Fibroblast of skin of left quadriceps (primary cell): ENCODE data around the gene KCTD2.
"Not testable (repeated sequence)": the region's sequence is repeated elsewhere in the genome, so short reads cannot be mapped to it uniquely, and the experiment has no call there.

Experiments used
- DNase-seq, 2 experiments: peaks; one replicate each; pipeline ENCODE4 v3.0.0-alpha.2; 2013; ENCODE audit warnings: low read depth in 2 of 2

The KCTD2 gene

DNA sequence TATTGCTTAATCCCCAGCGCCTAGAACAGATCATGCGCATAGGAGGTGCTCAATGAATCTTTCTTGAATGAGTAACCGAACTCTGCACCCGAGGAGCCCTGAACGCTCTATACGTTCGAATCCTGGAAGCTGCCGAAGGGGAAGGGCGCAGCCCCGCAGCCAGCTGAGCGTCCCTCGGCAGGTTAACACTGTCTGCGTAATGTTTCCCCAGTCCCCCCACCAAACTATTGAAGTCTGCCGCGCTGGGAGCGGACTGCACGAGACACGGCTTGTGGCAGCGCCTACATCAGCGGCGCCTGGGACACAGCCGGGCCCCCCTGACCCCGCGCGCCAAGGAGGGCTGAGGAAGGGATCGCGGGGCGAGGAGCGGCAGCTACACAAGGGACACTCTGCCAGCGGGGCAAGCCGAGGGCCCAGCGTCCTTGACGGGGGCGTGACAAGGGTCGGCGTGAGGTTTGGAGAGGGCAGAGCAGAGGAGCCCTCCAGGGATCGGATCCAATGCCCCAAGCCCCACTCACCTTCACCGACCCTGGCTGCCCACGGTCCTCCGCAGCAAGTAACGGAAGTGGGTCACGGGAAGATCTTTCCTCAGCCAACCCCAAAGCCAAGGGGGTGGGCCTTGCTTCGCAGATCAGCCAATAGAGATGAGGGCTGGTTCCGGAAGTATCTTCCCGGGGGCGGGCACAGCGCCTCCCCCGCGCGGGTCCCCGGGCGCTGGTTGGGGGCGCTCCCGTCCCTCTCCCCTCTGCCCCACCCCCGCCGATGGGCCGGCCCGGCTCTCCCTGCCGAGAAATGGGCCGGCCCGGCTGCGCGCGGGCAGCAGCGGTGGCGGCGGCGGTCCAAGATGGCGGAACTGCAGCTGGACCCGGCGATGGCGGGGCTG is at the start of gene KCTD2, which contains the start of gene ATP5PD:
Gene KCTD2 (plus strand): TSS at position 819 of the 883 bp plus-strand sequence. CDS start 26 bp downstream, at position 845.
Gene ATP5PD (minus strand): TSS at position 563 of the 883 bp plus-strand sequence. CDS start 4,319 bp downstream, outside the sequence.
- DNase-seq, result peak; percentile 90 to 93

DNA sequence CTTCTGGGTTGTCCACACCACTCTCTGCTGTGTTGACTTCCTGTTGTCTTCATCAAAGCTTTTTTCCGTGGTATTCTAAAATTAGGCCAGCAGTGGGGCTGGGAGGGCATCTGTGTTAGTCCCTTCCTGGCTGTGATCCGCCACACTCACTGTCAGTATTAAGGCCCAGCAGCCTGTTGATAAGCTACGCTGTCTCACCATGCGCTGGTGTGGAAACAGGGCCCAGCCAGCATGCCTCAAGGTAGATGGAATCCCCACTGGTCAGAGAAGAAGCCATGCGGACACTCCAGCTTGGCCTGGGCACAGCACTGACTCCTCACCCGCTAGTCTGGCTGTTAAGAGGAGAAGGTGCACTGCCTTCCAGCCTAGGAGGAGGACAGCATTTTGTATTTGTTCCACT is 48.2 kb upstream of the KCTD2 start:
- DNase-seq, result no peak

GRCh38 chr17:74999523-74999922 is 47.5 kb upstream of the KCTD2 start:
- no peak for DNase-seq

DNA sequence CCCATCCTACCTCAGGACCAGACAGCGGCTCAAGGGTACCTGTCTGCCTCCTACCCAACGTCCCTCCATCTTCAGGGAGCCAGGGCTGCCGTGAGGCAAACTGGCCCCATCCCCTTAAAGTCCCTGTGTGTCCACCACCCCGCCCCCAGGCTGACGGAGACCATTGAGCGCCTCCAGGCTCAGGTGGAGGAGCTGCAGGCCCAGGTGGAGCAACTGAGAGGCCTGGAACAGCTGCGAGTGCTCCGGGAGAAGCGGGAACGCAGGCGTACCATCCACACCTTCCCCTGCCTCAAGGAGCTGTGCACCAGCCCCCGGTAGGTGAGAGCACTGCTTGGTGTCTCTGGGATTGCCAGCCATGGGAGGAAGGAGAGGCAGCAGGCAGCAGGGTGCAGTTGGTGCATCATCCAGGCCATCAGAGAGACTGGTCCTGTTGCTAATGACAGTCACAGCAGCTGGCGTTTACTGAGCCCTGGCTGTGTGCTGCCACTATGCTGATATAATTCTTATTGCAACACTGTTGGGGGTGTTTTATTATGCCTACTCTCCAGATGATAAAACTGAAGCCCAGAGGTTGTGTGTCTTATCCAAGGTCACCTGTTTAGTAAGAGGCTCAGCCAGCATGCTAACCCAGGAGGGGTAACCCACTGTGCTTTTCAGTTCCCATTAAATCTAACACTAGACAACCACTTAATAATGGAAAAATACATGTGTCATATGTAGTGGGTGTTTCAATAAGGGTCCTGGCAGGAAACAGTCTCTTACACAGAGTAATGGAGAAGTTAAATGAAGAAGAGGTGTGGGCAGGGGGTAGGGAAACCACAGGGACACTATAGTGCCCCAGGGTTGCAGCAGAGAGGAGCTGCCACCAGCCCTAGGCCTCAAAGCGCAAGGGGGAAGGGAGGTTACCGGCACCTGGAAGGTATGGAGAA is 44.8 kb upstream of the KCTD2 start:
- DNase-seq, result no peak

GRCh38 chr17:75003070-75003956 is 43.7 kb upstream of the KCTD2 start:
- no peak for DNase-seq

DNA sequence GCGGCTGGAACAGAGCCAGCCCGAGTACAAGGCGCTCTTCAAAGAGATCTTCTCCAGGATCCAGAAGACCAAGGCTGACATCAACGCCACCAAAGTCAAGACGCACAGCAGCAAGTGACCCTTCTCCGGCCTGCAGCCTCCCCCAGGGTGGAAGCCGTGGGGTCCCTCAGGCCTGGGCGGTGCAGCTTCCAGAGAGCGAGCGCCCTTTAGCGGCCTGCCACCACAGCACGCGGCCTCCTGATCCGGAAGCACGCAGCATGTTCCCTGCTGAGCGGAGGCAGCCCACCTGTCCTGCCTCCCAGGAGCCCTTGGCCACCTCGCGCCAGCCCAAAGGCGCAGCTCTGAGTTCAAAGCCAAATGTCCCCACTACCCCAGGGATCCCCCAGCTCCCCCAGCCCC is 43.1 kb upstream of the KCTD2 start:
- no peak for DNase-seq

- no peak for DNase-seq
These were observed 42.7 kb upstream of the KCTD2 start for GRCh38 chr17:75004371-75004770.

DNA sequence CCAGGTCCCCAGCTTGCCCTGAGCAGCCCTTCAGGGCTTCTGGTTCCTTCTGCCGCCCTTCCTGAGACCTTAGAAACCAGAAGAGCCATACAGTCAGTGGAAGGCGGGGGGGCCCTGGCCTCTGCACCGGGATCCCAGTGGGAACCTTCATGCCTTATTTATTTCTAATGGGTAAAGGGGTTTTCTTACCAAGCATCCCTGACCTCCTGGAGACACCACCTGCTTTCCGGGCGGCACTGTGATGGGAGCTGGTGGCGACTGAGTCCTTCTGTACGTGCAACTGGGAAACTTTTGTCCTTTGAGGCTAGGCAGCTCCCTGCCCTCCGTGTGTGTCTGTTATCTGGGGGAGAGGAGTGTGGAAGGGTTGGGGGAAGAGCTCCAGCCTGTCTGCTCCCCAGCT is 41.7 kb upstream of the KCTD2 start:
- no peak for DNase-seq

GRCh38 chr17:75006084-75006483 is 40.9 kb upstream of the KCTD2 start:
- not testable (repeated sequence) for DNase-seq

DNA sequence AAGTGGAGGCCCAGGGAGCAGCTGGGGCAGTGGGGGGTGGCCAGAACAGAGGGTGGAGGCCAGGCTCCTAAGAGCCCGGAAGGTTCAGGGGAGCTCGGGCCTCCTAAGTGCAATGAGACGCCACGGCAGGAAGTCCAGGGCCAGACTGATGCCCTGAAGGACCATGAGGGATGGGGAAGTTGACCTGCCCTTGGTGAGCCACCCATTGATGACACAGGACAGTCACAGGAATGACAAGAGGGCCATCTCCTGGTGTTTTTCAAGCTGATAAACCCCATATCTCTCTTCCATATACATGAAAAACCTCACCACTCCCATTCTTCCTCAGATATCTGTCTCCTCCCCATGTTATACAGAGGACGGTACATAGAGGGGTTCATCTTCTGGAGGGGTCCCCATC is 40.4 kb upstream of the KCTD2 start:
- no peak for DNase-seq

DNA sequence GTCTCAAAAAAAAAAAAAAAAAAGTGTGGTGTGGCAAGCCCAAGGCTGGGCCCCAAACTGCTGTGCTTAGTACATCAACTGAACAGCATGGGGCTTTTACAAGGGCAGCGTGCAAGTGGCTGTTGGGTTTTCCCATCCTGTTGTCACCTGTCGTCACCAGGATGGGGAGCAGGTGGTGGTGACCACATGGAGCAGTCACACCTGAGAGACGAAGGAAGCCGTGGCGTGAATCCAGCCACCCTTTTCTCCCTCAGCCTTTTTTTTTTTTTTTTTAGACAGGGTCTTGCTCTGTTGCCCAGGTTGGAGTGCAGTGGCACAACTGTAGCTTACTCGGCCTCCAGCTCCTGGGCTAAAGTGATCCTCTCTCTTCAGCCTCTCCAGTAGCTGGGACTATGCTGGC is 38.7 kb upstream of the KCTD2 start:
- no peak for DNase-seq

DNA sequence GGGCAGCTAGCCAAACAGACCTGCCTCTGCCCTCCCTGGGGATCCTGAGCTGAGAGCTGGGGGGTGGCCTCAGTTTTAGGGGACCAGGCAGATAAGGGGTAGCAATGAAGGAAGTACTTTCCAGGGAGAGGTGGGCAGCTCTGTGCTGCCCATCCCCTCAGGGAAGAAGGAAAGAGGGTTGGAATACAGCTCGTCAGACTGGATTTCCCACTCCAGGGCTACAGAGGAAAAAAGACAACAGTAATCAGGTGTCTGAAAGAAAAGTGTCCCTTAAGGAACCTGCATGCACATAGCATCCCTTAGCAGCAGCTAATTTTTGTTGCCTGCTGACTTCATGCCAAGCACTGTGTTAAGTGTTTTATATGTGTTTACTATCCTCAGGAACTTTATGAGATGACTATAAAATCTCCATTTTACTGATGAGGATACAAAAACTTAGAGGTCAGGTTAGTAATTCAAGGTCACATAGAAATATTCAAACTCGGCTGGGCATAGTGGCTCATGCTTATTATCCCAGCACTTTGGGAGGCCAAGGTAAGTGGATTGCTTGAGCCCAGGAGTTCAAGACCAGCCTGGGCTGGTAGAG is 37.8 kb upstream of the KCTD2 start:
- DNase-seq, result no peak

- DNase-seq, result no peak
These were observed 36.2 kb upstream of the KCTD2 start for GRCh38 chr17:75010683-75011400.

GRCh38 chr17:75011401-75012095 is 35.5 kb upstream of the KCTD2 start:
- peak; percentile 33 to 35 for DNase-seq

GRCh38 chr17:75012096-75012345 is 35.0 kb upstream of the KCTD2 start:
- no peak for DNase-seq

GRCh38 chr17:75012346-75013091 is 34.5 kb upstream of the KCTD2 start, which contains the start of gene MRPL58:
Gene MRPL58 (plus strand): TSS chr17:75012670. CDS start chr17:75012687, 17 bp downstream.
- peak; percentile 67 for DNase-seq

- no peak for DNase-seq
These were observed 33.9 kb upstream of the KCTD2 start for GRCh38 chr17:75013092-75013559.

DNA sequence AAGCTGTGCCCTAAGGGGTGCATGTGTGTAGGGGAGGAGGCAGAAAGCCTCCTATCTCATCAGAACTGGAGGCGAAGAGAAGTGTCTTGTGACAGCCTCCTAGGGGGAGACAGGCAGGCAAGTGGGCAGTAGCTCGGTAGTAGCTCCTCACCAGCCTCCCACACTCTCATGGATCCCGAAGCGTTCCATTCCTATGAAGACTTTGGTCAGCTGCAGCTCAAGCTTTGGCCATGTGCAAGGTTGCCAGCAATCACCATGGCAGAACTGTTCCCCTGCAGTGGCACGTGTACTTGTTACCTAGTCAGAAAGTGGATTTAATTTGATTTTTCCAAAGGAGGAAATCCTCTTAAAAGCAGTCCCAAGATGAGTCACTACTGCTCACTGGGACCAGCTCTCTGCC is 27.9 kb upstream of the KCTD2 start:
- no peak for DNase-seq

GRCh38 chr17:75019710-75020109 is 27.3 kb upstream of the KCTD2 start:
- DNase-seq, result no peak
